Right atrium auricular region (tissue), 2 donors: ENCODE results near the gene APOBEC2. TPM values are rescaled to one million over a fixed set of nuclear protein-coding genes. Genes with fewer than 3 reads are reported as not detected.
A peak's percentile ranks its signal among the peaks of the same experiment; 100 is the strongest.

ENCODE experiments used
- DNase-seq: peaks from one replicate; pipeline ENCODE4 v3.0.0-alpha.2; 2019; ENCODE audit warnings: low spot score
- H3K27ac ChIP-seq, 2 donors: fragments of 200-600 bp; sonication (generic); 1 replicate in 1 of 2; 2 replicates in 1 of 2; pipeline ENCODE4 v1.5.1; 2016 to 2019
- H3K27me3 ChIP-seq, 2 donors: fragments of 200-600 bp; sonication (generic); one replicate each; pipeline versions ENCODE4 v1.5.1 to v1.6.0; 2017 to 2019
- H3K36me3 ChIP-seq: fragments of 200-600 bp; sonication (generic); one replicate; pipeline ENCODE4 v1.5.1; 2016
- H3K4me1 ChIP-seq, 2 donors: fragments of 200-600 bp; sonication (generic); one replicate each; pipeline versions ENCODE4 v1.5.1 to v1.6.0; 2017 to 2019
- H3K4me3 ChIP-seq, 2 donors: fragments of 200-600 bp; sonication (generic); 1 replicate in 1 of 2; 2 replicates in 1 of 2; pipeline ENCODE4 v1.5.1; 2017 to 2019; ENCODE audit warnings: mild to moderate bottlenecking in 1 of 2, moderate library complexity in 1 of 2
- H3K9me3 ChIP-seq, 2 donors: fragments of 200-600 bp; sonication (generic); one replicate each; pipeline ENCODE4 v1.5.1; 2019
- total RNA-seq, 2 donors: library from RNA; depleted of rRNA; stranded (reverse); fragments of >200 nt; gene quantifications; one replicate each; pipeline ENCODE4 v1.1.0, GENCODE V29; 2016
- TF ChIP-seq, protein P1 (sequence below), 2 donors: fragments of 200-600 bp; sonication (generic); IDR thresholded peaks; one replicate each; pipeline ENCODE4 v1.5.1; 2019; ENCODE audit warnings: antibody characterized with exemption in 2 of 2

The APOBEC2 gene
- total RNA-seq, 2 donors from 2014 or later = 130 to 245 TPM

DNA sequence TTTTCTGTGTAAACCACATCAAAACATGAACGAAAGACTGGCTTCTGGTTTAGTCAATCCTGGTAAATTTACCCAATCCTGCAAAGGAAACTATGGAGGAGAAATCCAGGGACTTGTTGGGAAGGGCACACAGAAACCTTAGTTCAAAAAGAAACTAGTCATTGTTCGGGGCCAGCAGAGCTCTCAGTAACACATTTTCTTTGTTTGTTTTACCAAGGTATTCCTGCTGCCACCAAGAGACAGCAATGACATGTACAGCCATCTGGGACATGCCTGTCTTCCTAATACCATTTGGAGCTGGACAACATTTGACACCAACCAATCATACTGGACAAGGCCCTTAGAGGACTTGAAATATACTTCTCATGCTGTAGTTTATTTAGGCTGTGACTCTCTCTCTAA is 10.9 kb downstream of the APOBEC2 start:
- Histone ChIP-seq H3K4me1 (peaks cover 0 to 37% of the 10 kb centered on the region in 2 donors), H3K36me3 (peaks cover 54% of the 10 kb centered on the region), H3K27ac (peak overlapping the region; percentile 40 to 94), H3K27me3 (no peaks in the 10 kb centered on the region), H3K9me3 (no peaks in the 10 kb centered on the region), H3K4me3 (no peak overlapping the region)
- no peak for DNase-seq
- TF ChIP-seq, protein P1, sequence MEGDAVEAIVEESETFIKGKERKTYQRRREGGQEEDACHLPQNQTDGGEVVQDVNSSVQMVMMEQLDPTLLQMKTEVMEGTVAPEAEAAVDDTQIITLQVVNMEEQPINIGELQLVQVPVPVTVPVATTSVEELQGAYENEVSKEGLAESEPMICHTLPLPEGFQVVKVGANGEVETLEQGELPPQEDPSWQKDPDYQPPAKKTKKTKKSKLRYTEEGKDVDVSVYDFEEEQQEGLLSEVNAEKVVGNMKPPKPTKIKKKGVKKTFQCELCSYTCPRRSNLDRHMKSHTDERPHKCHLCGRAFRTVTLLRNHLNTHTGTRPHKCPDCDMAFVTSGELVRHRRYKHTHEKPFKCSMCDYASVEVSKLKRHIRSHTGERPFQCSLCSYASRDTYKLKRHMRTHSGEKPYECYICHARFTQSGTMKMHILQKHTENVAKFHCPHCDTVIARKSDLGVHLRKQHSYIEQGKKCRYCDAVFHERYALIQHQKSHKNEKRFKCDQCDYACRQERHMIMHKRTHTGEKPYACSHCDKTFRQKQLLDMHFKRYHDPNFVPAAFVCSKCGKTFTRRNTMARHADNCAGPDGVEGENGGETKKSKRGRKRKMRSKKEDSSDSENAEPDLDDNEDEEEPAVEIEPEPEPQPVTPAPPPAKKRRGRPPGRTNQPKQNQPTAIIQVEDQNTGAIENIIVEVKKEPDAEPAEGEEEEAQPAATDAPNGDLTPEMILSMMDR (IDR thresholded peaks at IDR 0.05) = no peak

- Histone ChIP-seq H3K27ac (peak overlapping the region; percentile 3 to 94), H3K9me3 (no peaks in the 10 kb centered on the region), H3K4me3 (no peak overlapping the region), H3K4me1 (peaks cover 0 to 28% of the 10 kb centered on the region in 2 donors), H3K36me3 (peaks cover 56% of the 10 kb centered on the region), H3K27me3 (no peaks in the 10 kb centered on the region)
- TF ChIP-seq, protein P1 (IDR thresholded peaks at IDR 0.05) = no peak
- DNase-seq = no peak
Measured at GRCh38 chr6:41064841-41065240, 11.8 kb downstream of the APOBEC2 start.

DNA sequence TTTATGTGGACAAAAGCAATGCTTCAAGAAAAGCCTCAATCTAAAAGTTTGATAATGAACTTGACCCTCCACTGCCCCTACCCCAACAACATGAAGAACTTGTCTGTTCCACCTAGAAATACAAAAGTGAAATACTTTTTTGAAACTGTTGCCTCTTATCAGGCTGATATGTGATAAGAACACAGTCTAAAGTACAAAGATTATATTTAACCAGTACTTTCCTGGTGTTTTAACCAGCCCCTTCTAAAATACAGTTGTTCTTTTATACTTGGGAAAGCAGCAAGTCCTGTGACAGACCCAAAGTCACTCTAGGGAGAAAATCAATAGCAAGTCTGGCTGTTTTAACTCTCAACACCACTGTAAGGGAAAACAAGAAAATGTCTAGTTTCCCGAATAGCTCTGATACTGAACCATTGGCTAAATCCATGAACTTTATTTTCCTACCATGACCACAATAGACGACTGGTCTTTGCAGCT is 12.6 kb downstream of the APOBEC2 start:
- peaks cover 56% of the 10 kb centered on the region for H3K36me3 ChIP-seq
- H3K27me3 ChIP-seq = no peaks in the 10 kb centered on the region
- H3K27ac ChIP-seq = peak overlapping the region; percentile 3 to 94
- H3K9me3 ChIP-seq = no peaks in the 10 kb centered on the region
- H3K4me3 ChIP-seq = no peak overlapping the region
- DNase-seq = no peak
- TF ChIP-seq, protein P1 (IDR thresholded peaks at IDR 0.05) = no peak
- H3K4me1 ChIP-seq = peaks cover 0 to 27% of the 10 kb centered on the region in 2 donors

DNA sequence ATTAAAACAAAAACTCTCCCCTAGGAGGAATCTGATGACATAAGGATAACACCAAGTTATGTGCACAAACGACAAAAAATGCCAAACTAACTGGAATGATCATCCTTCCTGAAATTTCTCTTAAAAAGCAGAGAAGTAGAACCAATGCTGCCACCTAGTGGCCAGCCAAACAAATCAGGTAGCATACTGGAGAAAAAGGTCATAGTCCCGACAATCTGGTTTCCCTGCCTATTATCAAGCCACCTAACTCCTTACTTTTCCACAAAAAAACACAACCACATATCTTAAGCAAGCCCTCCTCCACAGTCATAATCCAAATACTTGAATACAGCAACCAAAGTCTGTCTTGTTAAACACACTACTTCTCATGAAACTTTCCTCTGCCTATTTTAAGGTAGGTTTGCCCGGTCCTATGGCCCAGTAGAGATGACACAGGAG is 13.9 kb downstream of the APOBEC2 start:
- DNase-seq = peak; percentile 85
- Histone ChIP-seq H3K4me1 (peaks cover 0 to 30% of the 10 kb centered on the region in 2 donors), H3K27me3 (no peaks in the 10 kb centered on the region), H3K9me3 (no peaks in the 10 kb centered on the region), H3K4me3 (no peak overlapping the region), H3K36me3 (peaks cover 49% of the 10 kb centered on the region), H3K27ac (peak overlapping the region in 1 of 2 donors; percentile 94)
- TF ChIP-seq, protein P1 (IDR thresholded peaks at IDR 0.05) = peak; percentile 83 to 89

DNA sequence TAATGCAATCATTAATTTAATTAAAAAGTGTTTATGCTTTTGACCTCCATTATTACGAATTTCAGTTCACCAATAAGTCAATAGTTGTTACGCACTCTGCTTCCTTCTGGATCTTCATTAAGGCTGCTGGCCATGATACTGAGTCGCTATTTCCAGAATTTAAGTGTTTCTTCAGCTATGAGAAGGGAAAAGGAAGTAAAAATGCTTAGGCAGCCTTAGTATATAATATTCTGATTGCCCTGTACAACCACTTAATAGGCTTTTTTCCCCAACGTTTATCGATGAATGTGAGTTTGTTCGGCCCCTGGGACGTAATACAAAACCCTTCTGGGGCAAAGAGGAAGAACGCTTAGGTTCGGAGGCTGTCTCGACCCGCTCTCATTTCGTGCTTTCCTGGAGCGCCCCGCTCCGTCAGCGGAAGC is 18.5 kb downstream of the APOBEC2 start:
- Histone ChIP-seq H3K9me3 (no peaks in the 10 kb centered on the region), H3K4me1 (peaks cover 0 to 40% of the 10 kb centered on the region in 2 donors), H3K27ac (peak overlapping the region; percentile 99 to 100), H3K36me3 (peaks cover 20% of the 10 kb centered on the region), H3K4me3 (peak overlapping the region; percentile 88 to 90), H3K27me3 (no peaks in the 10 kb centered on the region)
- TF ChIP-seq, protein P1 (IDR thresholded peaks at IDR 0.05) = peak in 1 of 2 donors; percentile 23
- DNase-seq = no peak
